Stimulated activated CD4-positive, alpha-beta T cell treated with anti-CD3 and anti-CD28 coated beads, Interleukin-12 subunit alpha, Interleukin-12 subunit beta, amount 100 ng/mL, for 4 hours (primary cell): ENCODE data around the gene CASTOR1.

Experiments used
- DNase-seq: peaks from one replicate; pipeline ENCODE4 v3.0.0-alpha.2; 2020

Gene CASTOR1

GRCh38 chr22:30262917-30263741 is 26.2 kb downstream of the CASTOR1 start:
- peak; percentile 85 for DNase-seq

- DNase-seq, result no peak
Observed at GRCh38 chr22:30262112-30262511, 27.2 kb downstream of the CASTOR1 start.

- no peak for DNase-seq
Observed at GRCh38 chr22:30261134-30261533, 28.2 kb downstream of the CASTOR1 start.

- no peak for DNase-seq
Observed at GRCh38 chr22:30260682-30261081, 28.6 kb downstream of the CASTOR1 start.

GRCh38 chr22:30260276-30260675 is 29.0 kb downstream of the CASTOR1 start:
- no peak for DNase-seq

GRCh38 chr22:30254314-30254713 is 35.0 kb downstream of the CASTOR1 start:
- DNase-seq, result no peak

GRCh38 chr22:30253205-30253852 is 36.0 kb downstream of the CASTOR1 start:
- no peak for DNase-seq

- no peak for DNase-seq
Observed at GRCh38 chr22:30252411-30253204, 36.7 kb downstream of the CASTOR1 start.

GRCh38 chr22:30251711-30252110 is 37.6 kb downstream of the CASTOR1 start:
- DNase-seq, result no peak

GRCh38 chr22:30250661-30251267 is 38.5 kb downstream of the CASTOR1 start:
- DNase-seq, result no peak

GRCh38 chr22:30250039-30250565 is 39.2 kb downstream of the CASTOR1 start:
- DNase-seq, result no peak

GRCh38 chr22:30249049-30250038 is 40.0 kb downstream of the CASTOR1 start:
- no peak for DNase-seq

GRCh38 chr22:30248484-30248883 is 40.8 kb downstream of the CASTOR1 start:
- no peak for DNase-seq

GRCh38 chr22:30247974-30248373 is 41.3 kb downstream of the CASTOR1 start:
- DNase-seq, result no peak

- no peak for DNase-seq
Observed at GRCh38 chr22:30247561-30247960, 41.7 kb downstream of the CASTOR1 start.

- DNase-seq, result peak; percentile 43
Observed at GRCh38 chr22:30246814-30247376, 42.4 kb downstream of the CASTOR1 start.

GRCh38 chr22:30245985-30246813 is 43.1 kb downstream of the CASTOR1 start, which contains the start of gene LIF:
LIF (minus strand) TSS chr22:30246759; CDS start chr22:30246695, 64 bp downstream.
- DNase-seq, result peak; percentile 54

GRCh38 chr22:30245181-30245984 is 43.9 kb downstream of the CASTOR1 start:
- DNase-seq, result peak; percentile 51

GRCh38 chr22:30244641-30245040 is 44.7 kb downstream of the CASTOR1 start:
- DNase-seq, result peak; percentile 28
